A673 (cell line): ENCODE results near the gene CLASP1.

ENCODE experiments used
- CTCF ChIP-seq: fragments of 300-800, 200-600 bp; sonication (generic); conservative IDR thresholded peaks from 2 replicates; pipeline ENCODE4 v1.5.1; 2017; ENCODE audit warnings: low read depth, mild to moderate bottlenecking, antibody characterized with exemption, low read length, moderate library complexity, mixed read lengths
- EZH2 ChIP-seq: fragments of 200-600 bp; sonication (generic); IDR thresholded peaks from 2 replicates; pipeline ENCODE4 v1.6.1; 2017; ENCODE audit warnings: borderline replicate concordance, low read depth, mild to moderate bottlenecking, mixed read lengths, antibody characterized with exemption, low read length; ENCODE audit not compliant: poor library complexity, severe bottlenecking

GRCh38 chr2:121625953-121626352, 23.3 kb downstream of the CLASP1 start:
- TF ChIP-seq CTCF (no peak), EZH2 (no peak)
